ENCODE data around the gene ZNF346. TPM values are rescaled to one million over a fixed set of nuclear protein-coding genes. Genes with fewer than 3 reads are reported as not detected.

Gene ZNF346
- total RNA-seq, 1 donor: 15.8 TPM

DNA sequence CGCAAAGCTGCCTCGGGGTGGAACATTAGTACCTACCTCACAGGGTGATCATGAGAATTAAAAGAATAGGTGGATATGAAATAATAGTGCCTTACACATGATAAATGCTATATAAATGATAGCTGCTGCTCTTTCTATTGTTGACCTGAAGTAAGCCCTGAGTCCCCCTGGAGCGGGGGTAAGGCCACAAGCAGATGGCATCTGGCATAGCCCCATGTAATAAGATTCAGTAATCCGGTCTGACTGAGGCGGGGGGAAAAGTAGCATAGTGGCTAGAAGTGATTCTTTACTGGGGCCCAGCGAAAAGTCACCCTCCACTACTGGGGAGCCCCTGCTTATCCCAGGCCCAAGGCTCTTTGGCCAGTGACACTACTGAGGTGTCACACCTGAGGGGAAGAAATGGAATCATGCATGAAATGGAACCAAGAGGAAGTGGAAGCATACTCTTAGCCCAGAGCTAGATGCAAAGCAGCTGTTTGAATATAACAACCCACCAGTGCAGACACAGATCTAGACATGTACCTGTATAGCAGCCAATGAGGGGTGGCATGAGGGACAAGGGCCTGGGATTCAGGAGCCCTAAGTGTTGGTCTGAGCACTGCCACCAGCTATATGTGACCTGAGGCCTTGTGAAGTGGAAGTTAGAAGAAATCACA is 48.2 kb downstream of the ZNF346 start:
- Histone ChIP-seq H3K27me3 (ENCODE audit: insufficient read depth, low read length) (no peaks in the 10 kb centered on the region), H3K9me3 (ENCODE audit: low read depth, low read length) (no peaks in the 10 kb centered on the region), H3K4me3 (ENCODE audit: low read length) (no peak overlapping the region), H3K4me1 (ENCODE audit: insufficient read depth, low read length) (peaks cover 14% of the 10 kb centered on the region)

DNA sequence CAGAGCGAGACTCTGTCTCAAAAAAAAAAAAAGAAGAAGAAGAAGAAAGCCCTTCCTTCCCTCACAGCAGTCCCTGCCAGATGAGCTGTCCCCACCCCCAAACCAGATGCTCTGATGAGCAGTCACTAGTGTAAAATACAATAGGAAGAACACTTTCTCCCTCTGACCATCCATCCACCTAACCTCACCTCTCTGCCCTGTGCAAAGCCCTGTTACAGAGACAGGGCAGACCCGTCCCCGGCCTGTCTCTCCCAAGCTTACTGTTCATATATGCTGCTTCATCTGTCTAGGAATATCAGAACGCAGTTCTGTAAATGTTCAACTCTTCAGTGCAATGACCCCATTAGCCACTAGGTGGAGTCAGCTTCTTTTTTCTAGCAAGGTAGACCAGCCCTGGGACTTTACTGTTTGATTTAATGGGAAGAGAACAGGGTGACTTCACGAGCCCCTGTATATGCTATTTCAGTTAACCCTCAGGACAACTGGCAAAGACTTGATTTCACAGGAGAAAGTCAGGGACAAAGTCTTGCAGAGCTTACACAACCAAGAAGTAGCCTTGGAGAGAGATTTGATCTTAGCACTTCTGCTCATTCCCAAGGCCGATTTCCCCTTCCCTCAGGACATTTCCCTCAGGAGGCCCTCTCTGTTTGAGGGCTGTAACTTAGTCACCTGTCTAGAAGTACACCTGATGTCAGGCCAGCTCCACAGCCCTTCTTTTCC is 49.3 kb downstream of the ZNF346 start:
- Histone ChIP-seq H3K9me3 (ENCODE audit: low read depth, low read length) (no peaks in the 10 kb centered on the region), H3K4me1 (ENCODE audit: insufficient read depth, low read length) (peaks cover 14% of the 10 kb centered on the region), H3K4me3 (ENCODE audit: low read length) (no peak overlapping the region), H3K27me3 (ENCODE audit: insufficient read depth, low read length) (no peaks in the 10 kb centered on the region)

DNA sequence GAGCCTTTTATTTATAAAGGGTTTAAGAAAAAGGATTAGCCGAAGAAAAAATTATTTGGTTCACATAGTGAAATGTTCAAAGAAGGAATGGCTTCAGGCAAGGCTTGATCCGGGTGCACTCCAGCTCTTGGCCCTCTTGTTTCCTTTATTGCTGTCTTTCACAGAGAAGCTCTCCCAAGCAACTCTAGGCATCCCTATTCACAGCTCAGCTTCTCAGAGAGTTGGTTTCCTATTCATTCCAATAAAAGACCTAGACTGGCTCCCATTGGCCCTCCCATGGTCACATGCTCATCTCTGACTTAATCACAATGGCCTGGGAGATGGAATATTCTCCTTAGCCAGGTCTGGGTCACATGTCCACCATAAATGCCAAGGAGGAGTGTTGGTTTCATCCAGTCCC is 54.8 kb downstream of the ZNF346 start:
- Histone ChIP-seq H3K4me1 (ENCODE audit: insufficient read depth, low read length) (peaks cover 1% of the 10 kb centered on the region), H3K4me3 (ENCODE audit: low read length) (no peak overlapping the region), H3K27me3 (ENCODE audit: insufficient read depth, low read length) (no peaks in the 10 kb centered on the region), H3K9me3 (ENCODE audit: low read depth, low read length) (no peaks in the 10 kb centered on the region)

DNA sequence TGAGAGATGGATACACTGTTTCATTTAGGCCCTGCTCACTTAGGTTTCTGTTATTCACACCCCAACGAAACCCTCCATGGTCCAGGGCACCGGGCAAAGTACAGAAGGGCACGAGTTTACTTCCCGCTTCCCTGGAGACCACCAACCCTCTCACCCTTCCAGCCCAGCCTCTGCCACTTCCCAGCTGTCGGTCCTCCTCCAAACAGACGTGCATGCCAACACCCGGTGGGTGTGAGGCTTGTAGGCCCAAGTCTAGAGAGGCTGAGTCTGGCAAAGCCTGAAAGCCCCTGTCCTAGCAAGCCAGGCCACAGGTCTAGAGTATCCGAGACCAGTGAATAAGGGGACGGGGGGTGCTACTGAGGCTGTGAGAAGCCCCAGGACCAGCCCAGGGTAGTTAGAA is 57.1 kb downstream of the ZNF346 start:
- Histone ChIP-seq H3K4me1 (ENCODE audit: insufficient read depth, low read length) (no peaks in the 10 kb centered on the region), H3K9me3 (ENCODE audit: low read depth, low read length) (no peaks in the 10 kb centered on the region), H3K4me3 (ENCODE audit: low read length) (no peak overlapping the region), H3K27me3 (ENCODE audit: insufficient read depth, low read length) (no peaks in the 10 kb centered on the region)

DNA sequence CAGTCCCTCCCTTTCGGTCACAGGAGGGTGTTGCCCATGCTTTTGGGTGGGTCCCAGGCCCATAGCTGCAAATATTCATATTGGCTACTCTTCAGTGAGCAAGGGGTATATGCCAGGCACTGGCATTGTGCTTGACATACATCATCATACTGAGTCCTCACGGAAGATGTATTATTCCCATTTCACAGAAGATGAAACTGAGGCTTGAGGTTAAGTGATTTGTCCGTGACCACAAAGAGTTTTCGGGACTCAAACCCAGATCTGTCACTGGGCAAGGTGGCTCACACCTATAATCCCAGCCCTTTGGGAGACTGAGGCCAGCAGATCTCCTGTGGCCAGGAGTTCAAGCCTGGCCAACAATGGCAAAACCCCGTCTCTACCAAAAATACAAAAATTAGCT is 57.8 kb downstream of the ZNF346 start:
- H3K4me1 ChIP-seq (ENCODE audit: insufficient read depth, low read length): no peaks in the 10 kb centered on the region
- no peaks in the 10 kb centered on the region for H3K27me3 ChIP-seq (ENCODE audit: insufficient read depth, low read length)
- no peak overlapping the region for H3K4me3 ChIP-seq (ENCODE audit: low read length)
- no peaks in the 10 kb centered on the region for H3K9me3 ChIP-seq (ENCODE audit: low read depth, low read length)

DNA sequence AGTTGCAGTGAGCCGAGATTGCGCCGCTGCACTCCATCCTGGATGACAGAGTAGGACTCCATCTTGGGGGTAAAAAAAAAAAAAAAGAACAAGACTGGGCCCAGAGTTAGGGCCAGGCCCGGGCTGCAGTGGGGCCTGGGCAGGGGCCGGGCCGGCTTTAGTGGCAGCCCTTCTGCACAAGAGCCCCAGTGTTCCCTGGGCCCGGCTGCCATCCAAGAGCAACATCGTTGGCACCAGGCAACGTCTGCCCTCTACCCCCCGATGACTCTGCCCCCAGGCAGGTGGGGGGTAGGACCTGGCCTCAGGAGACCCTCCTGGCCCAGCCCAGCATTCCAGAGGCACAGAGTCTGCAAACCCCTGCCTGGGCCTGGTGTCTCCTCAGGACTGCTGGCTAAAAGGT is 59.4 kb downstream of the ZNF346 start:
- no peak overlapping the region for H3K4me3 ChIP-seq (ENCODE audit: low read length)
- H3K4me1 ChIP-seq (ENCODE audit: insufficient read depth, low read length): peaks cover under 1% of the 10 kb centered on the region
- no peaks in the 10 kb centered on the region for H3K27me3 ChIP-seq (ENCODE audit: insufficient read depth, low read length)
- H3K9me3 ChIP-seq (ENCODE audit: low read depth, low read length): no peaks in the 10 kb centered on the region

DNA sequence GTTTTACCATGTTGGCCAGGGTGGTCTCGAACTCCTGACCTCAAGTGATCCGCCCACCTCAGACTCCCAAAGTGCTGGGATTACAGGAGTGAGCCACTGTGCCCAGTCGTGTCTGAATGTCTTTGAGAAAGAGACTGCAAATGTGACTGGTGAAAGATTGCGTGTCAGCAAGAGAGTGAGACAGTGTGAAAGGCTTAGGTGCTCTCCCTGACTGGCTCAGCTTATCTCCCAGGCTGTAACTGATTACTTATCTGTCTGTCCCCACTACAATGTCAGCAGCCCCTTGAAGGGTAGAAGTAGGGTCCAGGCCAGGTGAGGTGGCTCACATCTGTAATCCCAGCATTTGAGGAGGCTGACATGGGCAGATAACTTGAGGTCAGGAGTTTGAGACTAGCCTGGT is 60.9 kb downstream of the ZNF346 start:
- Histone ChIP-seq H3K4me1 (ENCODE audit: insufficient read depth, low read length) (peaks cover 10% of the 10 kb centered on the region), H3K4me3 (ENCODE audit: low read length) (no peak overlapping the region), H3K27me3 (ENCODE audit: insufficient read depth, low read length) (peaks cover 4% of the 10 kb centered on the region), H3K9me3 (ENCODE audit: low read depth, low read length) (no peaks in the 10 kb centered on the region)

DNA sequence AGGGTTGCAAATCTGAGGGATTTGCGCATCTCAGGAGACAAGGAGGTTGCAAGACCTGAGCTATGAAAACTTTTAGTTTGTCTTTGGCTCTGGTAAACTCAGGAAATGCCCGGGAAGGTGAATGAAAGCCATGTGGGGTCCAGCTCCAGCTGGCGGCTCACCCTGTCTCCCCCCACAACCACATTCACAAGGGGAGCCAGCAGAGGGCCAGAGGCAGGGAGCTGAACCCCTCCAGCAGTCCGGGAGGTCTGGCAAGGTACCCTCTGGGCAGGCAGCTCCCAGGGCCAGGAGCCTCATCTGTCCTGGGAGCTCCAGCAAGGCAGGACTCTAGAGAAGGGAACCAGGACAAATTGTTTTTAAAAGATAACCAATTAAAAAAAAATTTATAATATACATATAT is 61.7 kb downstream of the ZNF346 start:
- H3K4me3 ChIP-seq (ENCODE audit: low read length): no peak overlapping the region
- H3K27me3 ChIP-seq (ENCODE audit: insufficient read depth, low read length): peaks cover 4% of the 10 kb centered on the region
- H3K4me1 ChIP-seq (ENCODE audit: insufficient read depth, low read length): peaks cover 10% of the 10 kb centered on the region
- no peaks in the 10 kb centered on the region for H3K9me3 ChIP-seq (ENCODE audit: low read depth, low read length)

DNA sequence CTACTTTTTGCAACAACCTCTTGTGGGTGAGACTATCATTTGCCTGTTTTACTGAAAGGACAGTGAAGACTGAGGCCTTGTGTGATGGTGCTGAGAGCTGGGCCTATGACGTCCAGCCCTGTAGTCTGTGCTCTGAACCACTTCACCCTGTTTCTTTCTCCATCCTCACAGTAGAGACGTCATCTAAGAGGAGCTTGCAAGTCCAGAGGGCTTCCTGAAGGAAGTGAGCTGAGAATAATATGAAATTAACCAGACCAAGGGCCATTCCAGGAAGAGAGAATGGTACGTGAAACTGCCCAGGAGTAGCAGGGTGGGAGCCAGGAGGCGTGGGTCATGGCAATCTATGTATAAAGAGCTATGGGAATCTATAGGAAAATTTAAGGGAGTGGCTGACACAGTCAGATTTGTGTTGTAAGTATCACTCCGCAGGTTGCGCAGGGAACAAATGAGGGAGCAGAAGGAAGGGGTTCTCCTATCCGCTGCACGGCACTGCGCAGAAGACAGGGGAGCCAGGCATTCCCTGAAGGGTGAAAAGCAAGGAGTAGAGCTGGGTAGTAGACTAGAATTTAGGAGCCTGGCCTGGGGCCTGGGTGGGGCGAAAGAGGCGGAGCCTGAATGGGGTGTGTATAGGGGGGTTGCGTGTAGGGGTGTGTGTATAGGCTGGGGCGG is 63.6 kb downstream of the ZNF346 start:
- Histone ChIP-seq H3K4me1 (ENCODE audit: insufficient read depth, low read length) (peaks cover 10% of the 10 kb centered on the region), H3K4me3 (ENCODE audit: low read length) (no peak overlapping the region), H3K9me3 (ENCODE audit: low read depth, low read length) (no peaks in the 10 kb centered on the region), H3K27me3 (ENCODE audit: insufficient read depth, low read length) (peaks cover 4% of the 10 kb centered on the region)

DNA sequence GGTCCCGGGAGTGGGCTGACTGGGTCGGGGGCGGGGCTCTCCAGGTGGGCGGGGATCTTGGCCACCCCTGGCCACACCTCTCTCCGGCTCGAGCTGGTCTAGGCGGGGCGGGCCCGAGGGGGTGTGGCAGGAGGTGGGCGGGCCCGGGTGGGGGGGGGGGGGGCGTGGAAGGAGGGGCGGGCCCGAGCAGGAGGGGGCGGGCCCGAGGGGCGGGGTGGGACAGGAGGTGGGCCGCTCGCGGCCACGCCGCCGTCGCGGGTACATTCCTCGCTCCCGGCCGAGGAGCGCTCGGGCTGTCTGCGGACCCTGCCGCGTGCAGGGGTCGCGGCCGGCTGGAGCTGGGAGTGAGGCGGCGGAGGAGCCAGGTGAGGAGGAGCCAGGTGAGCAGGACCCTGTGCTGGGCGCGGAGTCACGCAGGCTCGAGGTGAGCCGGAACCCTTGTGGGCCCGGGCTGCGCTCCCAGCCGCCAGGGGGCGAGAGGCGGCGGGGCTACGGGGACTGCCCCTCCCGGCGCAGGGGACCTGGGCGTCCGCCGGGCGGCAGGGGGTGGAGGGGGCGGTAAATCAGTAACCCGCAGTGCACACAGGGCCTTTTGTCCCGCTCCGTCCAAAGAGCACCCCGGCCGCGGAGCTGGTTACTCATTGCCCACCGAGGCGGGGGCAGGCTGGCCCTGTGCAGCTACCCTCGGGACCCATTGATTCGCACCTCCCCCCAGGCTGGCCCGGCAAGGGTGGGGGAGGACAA is 64.3 kb downstream of the ZNF346 start, which contains the start of gene FGFR4:
Gene FGFR4, plus strand, starts transcription at position 262 of the 744 bp plus-strand sequence. CDS start 2,688 bp downstream, outside the sequence.
- Histone ChIP-seq H3K9me3 (ENCODE audit: low read depth, low read length) (no peaks in the 10 kb centered on the region), H3K27me3 (ENCODE audit: insufficient read depth, low read length) (peaks cover 4% of the 10 kb centered on the region), H3K4me3 (ENCODE audit: low read length) (peak within 1 kb of the TSS; percentile 8), H3K4me1 (ENCODE audit: insufficient read depth, low read length) (peaks cover 10% of the 10 kb centered on the region)

DNA sequence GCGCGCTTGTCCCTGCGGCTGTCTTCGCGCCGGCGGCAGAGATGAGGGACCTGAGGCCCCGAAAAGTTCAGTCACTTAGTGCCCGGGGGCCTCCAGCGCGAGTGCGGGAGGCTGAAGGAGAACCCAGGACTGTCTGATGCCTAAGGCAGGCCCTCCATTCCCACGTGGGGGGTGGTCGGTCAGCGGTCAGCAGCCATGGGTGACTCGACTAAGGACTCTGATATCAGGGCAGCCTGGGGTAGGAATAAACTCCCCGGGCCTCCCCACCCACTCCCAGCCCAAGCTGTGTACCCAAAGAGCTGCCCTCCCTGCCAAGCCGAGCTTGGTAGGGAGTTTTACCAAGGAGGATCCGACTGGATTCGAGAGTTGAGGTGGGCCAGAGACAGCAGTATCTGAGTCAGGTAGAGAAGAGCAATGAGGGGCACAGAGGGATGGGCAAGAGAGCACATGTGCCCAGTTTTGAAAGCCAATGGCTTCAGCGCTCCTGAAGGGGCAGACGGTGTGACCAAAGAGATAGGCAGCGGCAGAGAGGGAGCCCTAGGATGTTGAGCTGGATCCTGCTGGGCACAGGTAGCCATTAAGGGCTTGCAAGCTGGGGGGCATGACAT is 65.0 kb downstream of the ZNF346 start:
- Histone ChIP-seq H3K9me3 (ENCODE audit: low read depth, low read length) (no peaks in the 10 kb centered on the region), H3K4me3 (ENCODE audit: low read length) (no peak overlapping the region), H3K4me1 (ENCODE audit: insufficient read depth, low read length) (peaks cover 10% of the 10 kb centered on the region), H3K27me3 (ENCODE audit: insufficient read depth, low read length) (peaks cover 4% of the 10 kb centered on the region)

DNA sequence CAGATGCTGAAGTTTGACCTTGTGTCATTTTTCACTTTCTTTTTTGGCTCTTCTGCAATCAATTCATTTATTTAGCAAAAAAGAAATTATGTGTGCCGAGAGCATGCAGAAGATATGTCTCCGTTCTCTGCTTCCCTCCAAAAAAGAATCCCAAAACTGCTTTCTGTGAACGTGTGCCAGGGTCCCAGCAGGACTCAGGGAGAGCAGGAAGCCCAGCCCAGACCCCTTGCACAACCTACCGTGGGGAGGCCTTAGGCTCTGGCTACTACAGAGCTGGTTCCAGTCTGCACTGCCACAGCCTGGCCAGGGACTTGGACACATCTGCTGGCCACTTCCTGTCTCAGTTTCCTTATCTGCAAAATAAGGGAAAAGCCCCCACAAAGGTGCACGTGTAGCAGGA is 66.6 kb downstream of the ZNF346 start:
- Histone ChIP-seq H3K4me3 (ENCODE audit: low read length) (no peak overlapping the region), H3K4me1 (ENCODE audit: insufficient read depth, low read length) (peaks cover 10% of the 10 kb centered on the region), H3K27me3 (ENCODE audit: insufficient read depth, low read length) (peaks cover 4% of the 10 kb centered on the region), H3K9me3 (ENCODE audit: low read depth, low read length) (no peaks in the 10 kb centered on the region)

DNA sequence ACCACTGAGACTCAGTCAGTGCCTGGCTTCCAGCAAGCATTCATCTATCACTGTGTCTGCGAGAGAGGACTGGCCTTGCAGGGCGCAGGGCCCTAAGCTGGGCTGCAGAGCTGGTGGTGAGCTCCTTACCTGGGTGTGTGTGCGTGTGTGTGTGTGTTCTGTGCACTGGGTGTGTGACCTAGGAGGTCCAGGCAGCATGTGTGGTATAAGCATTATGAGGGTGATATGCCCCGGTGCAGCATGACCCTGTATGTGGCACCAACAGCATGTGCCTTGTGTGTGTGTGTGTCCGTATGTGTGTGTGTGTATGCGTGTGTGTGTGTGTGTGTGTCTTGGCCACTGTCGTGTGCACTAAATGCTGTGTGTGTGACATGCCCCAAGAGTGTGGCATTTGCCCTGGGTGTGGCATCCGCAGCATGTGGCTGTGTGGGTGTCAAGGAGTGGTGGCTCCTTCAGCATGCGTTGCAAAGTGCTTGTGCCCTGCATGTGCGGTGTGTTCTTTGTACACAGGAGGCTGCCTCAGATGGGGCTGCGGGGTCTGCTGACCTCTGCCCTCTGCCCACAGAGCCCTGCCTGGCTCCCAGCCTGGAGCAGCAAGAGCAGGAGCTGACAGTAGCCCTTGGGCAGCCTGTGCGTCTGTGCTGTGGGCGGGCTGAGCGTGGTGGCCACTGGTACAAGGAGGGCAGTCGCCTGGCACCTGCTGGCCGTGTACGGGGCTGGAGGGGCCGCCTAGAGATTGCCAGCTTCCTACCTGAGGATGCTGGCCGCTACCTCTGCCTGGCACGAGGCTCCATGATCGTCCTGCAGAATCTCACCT is 67.5 kb downstream of the ZNF346 start:
- H3K9me3 ChIP-seq (ENCODE audit: low read depth, low read length): no peaks in the 10 kb centered on the region
- H3K4me1 ChIP-seq (ENCODE audit: insufficient read depth, low read length): peaks cover 10% of the 10 kb centered on the region
- H3K27me3 ChIP-seq (ENCODE audit: insufficient read depth, low read length): peaks cover 4% of the 10 kb centered on the region
- H3K4me3 ChIP-seq (ENCODE audit: low read length): no peak overlapping the region

DNA sequence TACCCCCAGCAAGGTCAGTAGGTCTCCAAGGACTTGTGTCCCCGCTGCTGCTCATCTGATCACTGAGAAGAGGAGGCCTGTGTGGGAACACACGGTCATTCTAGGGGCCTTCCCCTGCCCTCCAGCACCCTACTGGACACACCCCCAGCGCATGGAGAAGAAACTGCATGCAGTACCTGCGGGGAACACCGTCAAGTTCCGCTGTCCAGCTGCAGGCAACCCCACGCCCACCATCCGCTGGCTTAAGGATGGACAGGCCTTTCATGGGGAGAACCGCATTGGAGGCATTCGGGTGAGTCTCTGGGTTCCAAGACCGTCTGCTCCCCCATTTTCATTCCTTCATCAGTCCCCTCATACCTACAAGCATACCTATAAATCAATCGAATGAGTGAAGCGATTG is 68.3 kb downstream of the ZNF346 start:
- peaks cover 4% of the 10 kb centered on the region for H3K27me3 ChIP-seq (ENCODE audit: insufficient read depth, low read length)
- no peak overlapping the region for H3K4me3 ChIP-seq (ENCODE audit: low read length)
- no peaks in the 10 kb centered on the region for H3K9me3 ChIP-seq (ENCODE audit: low read depth, low read length)
- peaks cover 10% of the 10 kb centered on the region for H3K4me1 ChIP-seq (ENCODE audit: insufficient read depth, low read length)

Measured in mononuclear cell (primary cell).